ENCODE data around the gene C3. TPM values are rescaled to one million over a fixed set of nuclear protein-coding genes. Genes with fewer than 3 reads are reported as not detected.

Gene C3
- total RNA-seq, 1 donor from 2014 or later: 1.5 TPM

DNA sequence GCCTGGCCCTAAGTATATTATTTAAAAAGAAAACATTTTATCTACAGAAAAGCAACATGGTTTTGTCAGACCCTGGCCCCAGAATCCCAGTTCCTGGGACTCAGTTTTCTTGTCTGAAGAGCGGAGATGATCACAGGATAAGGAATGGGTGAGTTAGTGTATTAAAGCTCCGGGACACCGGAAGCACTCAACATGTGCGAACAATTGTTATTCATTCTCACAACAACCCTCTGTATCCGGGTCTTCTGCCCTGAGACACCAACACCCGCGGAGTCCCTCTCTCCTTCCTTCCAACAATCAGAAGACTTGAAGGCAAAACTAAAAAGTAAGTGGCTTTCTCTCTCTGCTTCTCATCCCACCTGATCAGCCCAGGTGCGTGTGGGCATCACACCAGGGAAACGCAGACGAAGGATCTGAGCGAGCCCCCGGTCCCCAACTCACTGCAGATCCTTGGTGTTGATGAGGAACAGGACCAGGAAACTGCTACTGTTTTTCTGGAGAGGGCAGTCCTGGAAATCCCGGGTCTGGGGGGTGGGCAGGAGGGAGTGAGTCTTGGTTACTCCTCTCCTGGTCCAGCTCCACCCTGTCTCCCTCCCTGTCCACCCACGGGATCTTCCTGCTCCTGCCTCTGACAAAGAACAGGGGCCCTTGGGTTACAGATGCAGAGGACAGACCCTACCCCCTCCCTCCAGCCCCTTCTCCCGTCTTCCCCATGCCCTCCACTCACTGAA, 14.9 kb upstream of the C3 start:
- no peak for DNase-seq (ENCODE audit: low spot score)
- TF ChIP-seq EZH2 (IDR thresholded peaks at IDR 0.05): no peak
- TF ChIP-seq, protein P1, sequence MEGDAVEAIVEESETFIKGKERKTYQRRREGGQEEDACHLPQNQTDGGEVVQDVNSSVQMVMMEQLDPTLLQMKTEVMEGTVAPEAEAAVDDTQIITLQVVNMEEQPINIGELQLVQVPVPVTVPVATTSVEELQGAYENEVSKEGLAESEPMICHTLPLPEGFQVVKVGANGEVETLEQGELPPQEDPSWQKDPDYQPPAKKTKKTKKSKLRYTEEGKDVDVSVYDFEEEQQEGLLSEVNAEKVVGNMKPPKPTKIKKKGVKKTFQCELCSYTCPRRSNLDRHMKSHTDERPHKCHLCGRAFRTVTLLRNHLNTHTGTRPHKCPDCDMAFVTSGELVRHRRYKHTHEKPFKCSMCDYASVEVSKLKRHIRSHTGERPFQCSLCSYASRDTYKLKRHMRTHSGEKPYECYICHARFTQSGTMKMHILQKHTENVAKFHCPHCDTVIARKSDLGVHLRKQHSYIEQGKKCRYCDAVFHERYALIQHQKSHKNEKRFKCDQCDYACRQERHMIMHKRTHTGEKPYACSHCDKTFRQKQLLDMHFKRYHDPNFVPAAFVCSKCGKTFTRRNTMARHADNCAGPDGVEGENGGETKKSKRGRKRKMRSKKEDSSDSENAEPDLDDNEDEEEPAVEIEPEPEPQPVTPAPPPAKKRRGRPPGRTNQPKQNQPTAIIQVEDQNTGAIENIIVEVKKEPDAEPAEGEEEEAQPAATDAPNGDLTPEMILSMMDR (IDR thresholded peaks at IDR 0.05): no peak
- TF ChIP-seq EZH2phosphoT487 (IDR thresholded peaks at IDR 0.05): no peak
- H4K20me1 ChIP-seq (ENCODE audit: low read depth): no peaks in the 10 kb centered on the region
- H3K4me3 Mint-ChIP-seq: peak overlapping the region; percentile 97
- H3K27ac Mint-ChIP-seq: no peak overlapping the region
- peaks cover 20% of the 10 kb centered on the region for H3K4me1 ChIP-seq
- no peaks in the 10 kb centered on the region for H3K36me3 ChIP-seq
- peaks cover 26% of the 10 kb centered on the region for H3K4me1 Mint-ChIP-seq
- H2AFZ ChIP-seq (replicated peaks): no peak overlapping the region
- H3K36me3 Mint-ChIP-seq: peaks cover 8% of the 10 kb centered on the region
- no peaks in the 10 kb centered on the region for H3K9me3 ChIP-seq (ENCODE audit: low read depth)
- H3F3A ChIP-seq (ENCODE audit: low read depth): peaks cover 29% of the 10 kb centered on the region
- no peak overlapping the region for H3K27ac ChIP-seq
- H3K9me3 Mint-ChIP-seq: no peaks in the 10 kb centered on the region
- no peaks in the 10 kb centered on the region for H3K27me3 ChIP-seq
- H3K4me2 ChIP-seq: peak overlapping the region; percentile 93
- H3K79me2 ChIP-seq (ENCODE audit: low read depth): peaks cover 15% of the 10 kb centered on the region
- H3K9ac ChIP-seq: no peak overlapping the region
- H3K27me3 Mint-ChIP-seq (ENCODE audit: insufficient read depth, low read depth): peaks cover 9% of the 10 kb centered on the region
- H3K4me3 ChIP-seq: peak overlapping the region; percentile 91

DNA sequence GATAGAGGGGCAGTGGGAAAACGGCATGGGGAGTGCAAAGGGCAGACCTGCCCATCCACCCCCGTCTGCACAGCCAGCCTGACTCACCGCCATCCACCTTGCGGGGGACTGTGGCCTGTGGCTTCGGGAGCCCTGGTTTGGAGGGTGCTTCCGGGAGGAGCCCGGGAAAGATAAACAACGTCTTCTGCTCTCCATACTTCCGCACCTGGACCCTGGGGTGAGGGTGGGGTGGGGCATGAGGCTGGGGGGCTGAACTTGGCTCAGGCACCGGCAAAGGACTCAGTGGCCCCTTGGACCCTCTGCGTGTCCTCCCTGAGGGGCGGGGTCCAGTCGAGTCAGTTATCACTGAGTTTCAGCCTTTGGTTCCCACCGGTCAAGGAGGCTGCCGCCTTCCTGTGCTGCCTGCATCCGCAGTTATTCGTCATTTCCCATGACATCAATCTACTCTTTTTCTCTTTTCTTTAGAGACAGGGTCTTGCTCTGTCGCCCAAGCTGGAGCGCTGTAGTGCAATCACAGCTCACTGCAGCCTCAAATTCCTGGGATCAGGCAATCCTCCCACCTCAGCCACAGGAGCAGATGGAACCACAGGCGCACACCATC, 13.7 kb upstream of the C3 start:
- H3K27me3 ChIP-seq: no peaks in the 10 kb centered on the region
- Mint-ChIP-seq H3K4me3 (no peak overlapping the region), H3K27ac (no peak overlapping the region), H3K27me3 (ENCODE audit: insufficient read depth, low read depth) (peaks cover 13% of the 10 kb centered on the region), H3K4me1 (peaks cover 25% of the 10 kb centered on the region), H3K9me3 (no peaks in the 10 kb centered on the region), H3K36me3 (peaks cover 8% of the 10 kb centered on the region)
- peaks cover 22% of the 10 kb centered on the region for H3F3A ChIP-seq (ENCODE audit: low read depth)
- TF ChIP-seq EZH2phosphoT487 (IDR thresholded peaks at IDR 0.05) (no peak), EZH2 (IDR thresholded peaks at IDR 0.05) (no peak)
- TF ChIP-seq, protein P1 (IDR thresholded peaks at IDR 0.05): no peak
- H3K9ac ChIP-seq: no peak overlapping the region
- H3K4me1 ChIP-seq: peaks cover 19% of the 10 kb centered on the region
- H3K4me3 ChIP-seq: no peak overlapping the region
- H2AFZ ChIP-seq (replicated peaks): no peak overlapping the region
- DNase-seq (ENCODE audit: low spot score): no peak
- peaks cover 8% of the 10 kb centered on the region for H3K79me2 ChIP-seq (ENCODE audit: low read depth)
- H3K4me2 ChIP-seq: no peak overlapping the region
- H3K9me3 ChIP-seq (ENCODE audit: low read depth): no peaks in the 10 kb centered on the region
- no peaks in the 10 kb centered on the region for H3K36me3 ChIP-seq
- H4K20me1 ChIP-seq (ENCODE audit: low read depth): no peaks in the 10 kb centered on the region
- no peak overlapping the region for H3K27ac ChIP-seq

DNA sequence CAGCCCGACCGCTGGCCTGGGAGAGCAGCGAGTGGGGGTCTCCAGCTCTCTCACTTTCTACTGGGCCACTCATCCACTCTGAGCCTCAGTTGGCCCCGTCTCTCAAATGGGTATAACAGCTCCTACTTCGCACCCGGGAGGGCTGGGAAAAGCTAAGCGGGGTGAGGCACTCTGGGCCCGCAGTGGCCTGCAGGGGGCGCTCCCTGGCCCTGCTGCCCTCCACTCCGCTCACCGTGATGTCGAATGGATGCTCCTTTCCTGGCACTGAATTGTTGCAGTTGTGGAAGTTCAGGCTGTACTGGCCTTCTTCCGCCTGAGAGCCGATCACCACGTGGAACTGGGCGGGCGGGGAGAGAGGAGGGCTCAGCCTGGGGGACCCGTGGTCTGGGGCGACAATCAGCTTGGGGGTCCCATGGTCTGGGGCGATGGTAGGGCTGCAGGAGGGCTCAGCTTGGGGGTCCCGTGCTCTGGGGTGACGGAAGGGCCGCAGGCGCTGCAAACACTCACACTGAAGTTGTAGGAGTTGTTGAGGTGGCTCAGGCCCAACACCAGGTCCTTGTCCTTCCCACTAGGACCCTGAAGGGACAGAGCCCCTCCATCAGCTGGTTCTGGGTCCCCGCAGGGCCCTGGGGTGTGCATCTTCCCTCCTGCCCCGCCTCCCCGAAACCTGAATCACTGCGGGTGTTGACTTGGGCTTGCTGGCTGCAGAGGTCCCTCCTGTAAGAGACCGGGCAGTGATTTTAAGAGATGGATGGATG, 13.1 kb upstream of the C3 start:
- H3K27me3 ChIP-seq: no peaks in the 10 kb centered on the region
- H4K20me1 ChIP-seq (ENCODE audit: low read depth): no peaks in the 10 kb centered on the region
- H3K4me3 ChIP-seq: no peak overlapping the region
- no peaks in the 10 kb centered on the region for H3K9me3 ChIP-seq (ENCODE audit: low read depth)
- H3K27ac ChIP-seq: no peak overlapping the region
- H3K4me3 Mint-ChIP-seq: no peak overlapping the region
- H3K27me3 Mint-ChIP-seq (ENCODE audit: insufficient read depth, low read depth): peaks cover 11% of the 10 kb centered on the region
- peaks cover 13% of the 10 kb centered on the region for H3K4me1 ChIP-seq
- H3K27ac Mint-ChIP-seq: no peak overlapping the region
- H2AFZ ChIP-seq (replicated peaks): no peak overlapping the region
- H3K79me2 ChIP-seq (ENCODE audit: low read depth): peaks cover 8% of the 10 kb centered on the region
- no peak for TF ChIP-seq EZH2 (IDR thresholded peaks at IDR 0.05)
- TF ChIP-seq EZH2phosphoT487 (IDR thresholded peaks at IDR 0.05): no peak
- TF ChIP-seq, protein P1 (IDR thresholded peaks at IDR 0.05): peak; percentile 52
- peaks cover 18% of the 10 kb centered on the region for H3K4me1 Mint-ChIP-seq
- H3K4me2 ChIP-seq: no peak overlapping the region
- no peak for DNase-seq (ENCODE audit: low spot score)
- no peaks in the 10 kb centered on the region for H3K9me3 Mint-ChIP-seq
- H3K9ac ChIP-seq: no peak overlapping the region
- no peaks in the 10 kb centered on the region for H3K36me3 ChIP-seq
- H3K36me3 Mint-ChIP-seq: peaks cover 8% of the 10 kb centered on the region
- peaks cover 16% of the 10 kb centered on the region for H3F3A ChIP-seq (ENCODE audit: low read depth)
